Mucosa of rectum (tissue), 2 donors: ENCODE data around the gene HOXD8.

Experiments used
- H3K27ac ChIP-seq, 2 donors: one replicate each; pipeline ENCODE4 v1.7.0; 2013; ENCODE audit warnings: inconsistent platforms in 2 of 2, low read depth in 2 of 2, low read length in 2 of 2
- H3K27me3 ChIP-seq, 2 donors: one replicate each; pipeline ENCODE4 v1.7.0; 2013; ENCODE audit warnings: low read length in 2 of 2; ENCODE audit not compliant: control insufficient read depth in 2 of 2, insufficient read depth in 2 of 2
- H3K36me3 ChIP-seq, 2 donors: one replicate each; pipeline ENCODE4 v1.7.0; 2013; ENCODE audit warnings: low read length in 2 of 2; ENCODE audit not compliant: control insufficient read depth in 2 of 2, insufficient read depth in 2 of 2
- H3K4me1 ChIP-seq, 2 donors: one replicate each; pipeline ENCODE4 v1.7.0; 2013; ENCODE audit warnings: low read length in 2 of 2, mild to moderate bottlenecking in 1 of 2; ENCODE audit not compliant: control insufficient read depth in 2 of 2, insufficient read depth in 2 of 2
- H3K4me3 ChIP-seq, 2 donors: one replicate each; pipeline ENCODE4 v1.7.0; 2013; ENCODE audit warnings: low read length in 2 of 2
- H3K9ac ChIP-seq, 2 donors: one replicate each; pipeline ENCODE4 v1.7.0; 2013; ENCODE audit warnings: low read length in 2 of 2, low read depth in 1 of 2, mild to moderate bottlenecking in 1 of 2
- H3K9me3 ChIP-seq, 2 donors: one replicate each; pipeline ENCODE4 v1.7.0; 2013; ENCODE audit warnings: low read length in 2 of 2; ENCODE audit not compliant: control insufficient read depth in 2 of 2
- donor health status: healthy.
- donor health status: Normal muscosa, but diverticular disease.

Gene HOXD8

DNA sequence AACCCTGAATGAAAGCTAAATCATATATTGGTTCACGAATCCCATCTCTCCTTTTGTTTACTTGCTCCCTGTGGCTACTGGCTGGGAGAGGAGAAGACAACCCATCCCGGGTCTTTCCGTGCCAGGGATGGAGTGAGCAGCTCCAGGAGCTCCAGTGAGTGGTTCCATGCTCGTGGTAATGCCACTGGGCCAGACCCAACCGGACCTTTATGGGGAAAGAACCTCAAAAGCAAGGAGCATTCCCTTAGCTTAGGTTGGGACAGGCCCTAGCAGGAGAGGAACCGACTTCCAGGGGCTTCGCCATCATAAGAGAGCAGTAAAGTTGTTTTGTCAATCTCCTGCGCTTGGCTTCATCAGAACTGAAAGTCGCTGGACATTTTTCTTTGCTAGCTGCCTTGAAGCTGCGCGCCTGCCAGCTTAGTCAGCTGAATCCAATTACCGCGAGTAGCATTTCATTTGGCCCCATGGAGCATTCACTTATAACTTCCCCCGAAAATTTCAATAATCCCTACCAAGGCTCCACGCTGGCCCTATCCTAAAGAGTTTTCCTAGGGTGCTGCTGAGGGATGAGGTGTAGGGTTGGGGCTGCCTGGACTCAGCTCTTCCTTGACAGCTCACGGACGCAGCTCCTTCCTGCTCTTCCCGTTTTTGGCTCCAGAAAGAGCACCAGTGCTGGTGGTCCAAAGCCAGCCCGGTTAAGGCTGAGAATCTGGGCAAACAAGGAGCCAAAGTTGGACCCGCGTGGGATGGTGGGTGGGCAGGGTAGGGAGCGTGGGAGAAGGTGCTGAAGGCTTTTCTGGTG is 32.5 kb downstream of the HOXD8 start:
- H3K27ac ChIP-seq: no peak overlapping the region
- H3K4me3 ChIP-seq: peak overlapping the region in 1 of 2 donors; percentile 20
- H3K27me3 ChIP-seq: peaks cover 0 to 22% of the 10 kb centered on the region in 2 donors
- no peaks in the 10 kb centered on the region for H3K36me3 ChIP-seq
- H3K9me3 ChIP-seq: no peaks in the 10 kb centered on the region
- no peak overlapping the region for H3K9ac ChIP-seq
- H3K4me1 ChIP-seq: peaks cover 0 to 3% of the 10 kb centered on the region in 2 donors

DNA sequence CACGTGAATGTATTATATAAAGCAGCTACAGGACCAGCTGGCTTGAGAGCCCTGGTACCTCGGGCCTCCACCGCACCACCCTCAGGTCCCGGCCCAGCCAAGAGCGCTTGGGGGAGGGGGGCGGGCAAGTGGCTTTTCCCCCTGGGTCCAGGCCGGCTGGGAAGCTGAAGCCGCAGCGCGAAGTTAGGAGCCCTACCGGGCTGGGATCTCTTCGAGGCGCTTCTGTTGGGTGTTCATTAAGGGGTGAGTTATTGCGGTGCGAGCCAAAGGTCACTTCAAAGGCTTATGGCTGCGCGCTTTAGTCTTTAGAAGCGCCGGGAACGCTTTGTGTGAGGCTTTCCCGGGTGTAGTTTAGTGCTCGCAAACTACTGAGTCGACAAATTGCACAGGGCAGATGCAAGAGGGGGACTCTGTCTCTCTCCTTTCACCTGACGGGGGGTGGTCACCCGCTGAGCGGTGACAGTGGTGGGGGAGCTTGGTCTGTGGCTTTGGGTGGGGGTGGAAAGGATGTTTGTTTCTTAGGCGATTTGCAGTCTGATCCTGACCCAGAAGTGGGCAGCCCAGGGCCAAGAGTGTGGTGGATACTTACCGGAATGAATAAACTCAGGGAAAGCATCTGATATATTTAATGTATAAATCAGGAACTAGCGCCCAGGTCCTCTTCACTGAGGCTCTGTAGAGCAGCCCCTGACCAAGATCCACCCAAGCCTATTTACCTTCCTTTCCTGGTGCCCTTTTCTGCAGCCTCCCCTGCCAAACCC is 33.6 kb downstream of the HOXD8 start:
- peaks cover 0 to 21% of the 10 kb centered on the region in 2 donors for H3K27me3 ChIP-seq
- H3K9me3 ChIP-seq: no peaks in the 10 kb centered on the region
- peaks cover 0 to 3% of the 10 kb centered on the region in 2 donors for H3K4me1 ChIP-seq
- no peaks in the 10 kb centered on the region for H3K36me3 ChIP-seq
- peak overlapping the region in 1 of 2 donors; percentile 31 for H3K4me3 ChIP-seq
- no peak overlapping the region for H3K9ac ChIP-seq
- no peak overlapping the region for H3K27ac ChIP-seq

DNA sequence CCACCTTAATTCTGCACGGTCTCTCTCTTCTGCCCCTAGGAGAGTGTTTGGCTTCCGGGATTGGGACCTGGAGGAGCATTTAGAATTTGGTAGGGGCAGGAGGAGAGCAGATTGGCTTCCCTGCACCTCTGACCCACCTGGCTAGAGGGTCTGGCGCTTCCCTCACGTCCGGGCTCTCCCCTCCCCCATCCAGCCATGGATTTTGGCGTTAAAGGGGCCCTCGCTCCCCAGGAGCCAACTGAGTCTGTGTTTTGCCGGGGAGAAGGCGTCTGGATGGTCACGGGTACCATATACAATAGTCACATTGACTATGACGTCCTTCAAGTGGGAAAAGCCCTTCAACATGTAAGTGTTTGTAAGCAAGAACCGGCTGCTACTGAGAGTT is 34.2 kb downstream of the HOXD8 start:
- Histone ChIP-seq H3K9me3 (no peaks in the 10 kb centered on the region), H3K27me3 (peaks cover 0 to 18% of the 10 kb centered on the region in 2 donors), H3K27ac (no peak overlapping the region)

DNA sequence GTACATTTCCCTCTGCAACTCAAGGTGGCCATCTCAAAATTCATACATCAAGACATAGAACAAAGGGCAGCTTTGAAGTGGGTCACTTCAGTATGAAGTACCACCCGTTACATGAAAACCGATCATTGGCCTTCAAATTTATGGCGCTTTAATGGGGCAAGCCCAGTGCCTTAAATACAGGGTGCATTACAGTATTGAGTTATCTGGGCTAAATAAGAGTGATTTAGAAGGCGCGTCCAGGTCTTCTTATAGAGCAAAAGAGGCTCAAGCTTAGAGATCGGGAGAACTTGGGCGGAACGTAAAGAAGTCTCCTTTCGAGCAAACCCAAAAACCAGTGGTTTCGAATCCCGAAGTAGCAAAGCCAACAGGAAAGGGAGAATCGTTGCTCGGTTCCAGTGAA is 34.7 kb downstream of the HOXD8 start:
- no peak overlapping the region for H3K9ac ChIP-seq
- no peak overlapping the region for H3K27ac ChIP-seq
- no peaks in the 10 kb centered on the region for H3K9me3 ChIP-seq
- H3K4me1 ChIP-seq: peaks cover 0 to 3% of the 10 kb centered on the region in 2 donors
- no peaks in the 10 kb centered on the region for H3K36me3 ChIP-seq
- peaks cover 0 to 18% of the 10 kb centered on the region in 2 donors for H3K27me3 ChIP-seq
- H3K4me3 ChIP-seq: no peak overlapping the region

More for the DNA sequence above, 34.2 kb downstream of the HOXD8 start:
- H3K4me1 ChIP-seq: peaks cover 0 to 3% of the 10 kb centered on the region in 2 donors
- no peaks in the 10 kb centered on the region for H3K36me3 ChIP-seq
- H3K4me3 ChIP-seq: no peak overlapping the region
- no peak overlapping the region for H3K9ac ChIP-seq

DNA sequence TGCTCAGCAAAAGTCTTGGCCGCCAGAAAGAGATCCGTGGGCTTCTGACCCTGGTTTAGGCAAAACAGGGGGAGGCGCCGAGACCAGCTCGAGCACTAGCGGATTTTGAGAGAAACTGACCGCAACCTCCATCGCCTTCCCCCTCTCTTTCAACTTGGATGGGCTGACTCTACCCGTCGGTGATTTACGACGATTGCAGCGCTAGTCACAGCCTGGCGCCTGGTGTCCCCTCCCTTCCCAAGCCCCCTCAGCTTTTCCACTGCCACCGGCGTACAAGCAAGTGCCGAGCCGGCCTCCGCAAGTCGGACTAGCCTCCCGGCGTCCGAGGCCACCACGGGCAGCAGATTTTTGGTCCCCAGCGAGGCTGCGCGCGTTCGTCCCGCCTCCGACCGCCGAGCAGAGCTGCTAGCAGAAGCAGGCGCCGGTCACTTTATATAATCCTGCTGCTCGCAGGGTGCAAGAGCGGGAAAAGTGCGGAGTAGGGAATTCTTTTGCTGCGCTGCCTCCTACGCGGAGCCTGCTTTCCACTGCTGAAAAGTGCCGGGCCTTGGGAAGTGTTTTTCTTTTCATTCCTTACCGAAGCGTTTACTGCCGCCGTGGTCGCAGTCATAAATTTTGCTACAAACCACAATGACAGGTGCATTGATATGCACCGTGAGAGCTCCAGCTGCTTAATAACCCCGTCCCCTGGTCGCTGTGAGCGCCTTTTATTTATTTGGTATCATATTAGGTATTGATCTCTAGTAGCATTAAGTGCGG is 35.3 kb downstream of the HOXD8 start:
- peaks cover 0 to 3% of the 10 kb centered on the region in 2 donors for H3K4me1 ChIP-seq
- no peak overlapping the region for H3K27ac ChIP-seq
- no peaks in the 10 kb centered on the region for H3K9me3 ChIP-seq
- no peaks in the 10 kb centered on the region for H3K36me3 ChIP-seq
- H3K27me3 ChIP-seq: peaks cover 0 to 18% of the 10 kb centered on the region in 2 donors
- no peak overlapping the region for H3K4me3 ChIP-seq
- no peak overlapping the region for H3K9ac ChIP-seq

DNA sequence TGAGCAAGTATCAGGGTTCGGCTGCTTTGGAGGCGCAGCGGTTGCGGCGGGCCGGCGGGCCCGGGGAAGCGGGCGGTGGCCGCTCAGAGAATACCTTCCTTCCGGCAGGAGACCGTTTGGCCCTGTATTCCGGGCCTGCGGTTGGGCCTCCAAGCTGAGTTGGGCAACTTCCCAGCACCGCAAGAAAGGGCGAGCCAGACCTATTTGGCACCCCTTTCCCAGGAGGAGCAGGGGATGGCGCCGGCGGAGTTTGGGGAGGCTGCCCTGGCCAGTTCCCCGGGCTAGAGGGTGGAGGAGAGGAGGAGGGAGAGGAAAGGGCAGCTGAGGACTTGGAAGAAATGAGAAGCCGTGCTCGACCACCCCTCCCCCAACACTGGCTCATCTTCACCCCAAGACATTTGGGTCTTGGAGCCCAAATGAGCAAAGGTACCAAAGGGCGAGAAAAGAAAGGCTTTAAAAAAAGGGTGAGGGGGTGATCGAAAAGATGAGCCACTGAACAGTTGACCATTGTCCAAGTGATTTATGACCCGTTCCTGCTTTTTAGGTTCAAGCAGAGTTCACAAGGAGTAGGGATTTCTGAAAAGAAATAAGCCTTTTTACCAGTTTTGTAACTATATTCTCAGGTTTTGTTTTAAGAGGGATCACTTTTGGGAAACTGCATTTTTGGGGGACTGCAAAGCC is 36.0 kb downstream of the HOXD8 start:
- Histone ChIP-seq H3K4me3 (no peak overlapping the region), H3K36me3 (no peaks in the 10 kb centered on the region), H3K27me3 (peaks cover 0 to 16% of the 10 kb centered on the region in 2 donors), H3K4me1 (peaks cover 0 to 1% of the 10 kb centered on the region in 2 donors), H3K9ac (no peak overlapping the region), H3K9me3 (no peaks in the 10 kb centered on the region), H3K27ac (no peak overlapping the region)

DNA sequence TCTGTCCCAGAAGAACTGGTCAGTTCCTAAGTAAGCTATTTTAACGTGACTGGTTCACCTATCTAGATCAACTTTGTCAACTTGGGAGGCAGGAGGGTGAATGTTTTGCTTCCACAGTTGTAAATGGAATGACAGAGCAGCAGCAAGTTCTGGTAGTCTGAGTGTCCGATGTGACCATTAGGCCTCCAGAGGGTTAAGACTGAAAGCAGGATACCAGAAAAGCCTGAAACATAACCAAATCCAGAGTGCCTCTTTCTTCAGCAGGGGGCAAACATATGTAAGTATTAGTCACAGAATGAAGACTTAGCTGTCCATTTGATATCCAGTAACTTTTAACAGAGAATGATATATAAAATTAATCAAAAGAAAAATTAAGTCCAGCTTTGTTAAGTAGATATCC is 36.8 kb downstream of the HOXD8 start:
- no peaks in the 10 kb centered on the region for H3K36me3 ChIP-seq
- H3K9me3 ChIP-seq: no peaks in the 10 kb centered on the region
- peaks cover 0 to 16% of the 10 kb centered on the region in 2 donors for H3K27me3 ChIP-seq
- no peak overlapping the region for H3K27ac ChIP-seq
- H3K4me1 ChIP-seq: peaks cover 4 to 7% of the 10 kb centered on the region in 2 donors
- no peak overlapping the region for H3K9ac ChIP-seq
- no peak overlapping the region for H3K4me3 ChIP-seq

DNA sequence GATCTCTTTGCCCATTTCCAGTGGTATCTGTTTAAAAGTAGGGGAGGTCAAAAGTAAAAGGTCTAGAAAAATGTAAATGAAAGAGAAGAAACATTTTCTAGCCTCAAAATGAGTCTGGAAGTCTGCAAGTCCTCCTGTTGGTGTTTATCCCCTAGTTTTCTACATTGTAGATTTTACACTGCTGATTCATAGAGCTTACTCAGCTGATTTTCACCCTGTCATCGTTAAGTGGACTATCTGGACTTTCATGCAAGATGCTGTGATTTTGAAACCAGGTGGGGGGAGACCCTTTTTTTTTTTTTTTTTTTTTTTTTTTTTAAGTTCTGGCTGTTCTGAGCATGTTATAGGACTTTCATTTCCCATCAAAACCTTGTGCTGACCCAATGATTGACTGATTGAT is 37.9 kb downstream of the HOXD8 start:
- H3K4me1 ChIP-seq: peaks cover 4 to 7% of the 10 kb centered on the region in 2 donors
- no peak overlapping the region for H3K9ac ChIP-seq
- no peaks in the 10 kb centered on the region for H3K36me3 ChIP-seq
- no peak overlapping the region for H3K4me3 ChIP-seq
- H3K27ac ChIP-seq: no peak overlapping the region
- no peaks in the 10 kb centered on the region for H3K9me3 ChIP-seq
- peaks cover 4 to 10% of the 10 kb centered on the region in 2 donors for H3K27me3 ChIP-seq

DNA sequence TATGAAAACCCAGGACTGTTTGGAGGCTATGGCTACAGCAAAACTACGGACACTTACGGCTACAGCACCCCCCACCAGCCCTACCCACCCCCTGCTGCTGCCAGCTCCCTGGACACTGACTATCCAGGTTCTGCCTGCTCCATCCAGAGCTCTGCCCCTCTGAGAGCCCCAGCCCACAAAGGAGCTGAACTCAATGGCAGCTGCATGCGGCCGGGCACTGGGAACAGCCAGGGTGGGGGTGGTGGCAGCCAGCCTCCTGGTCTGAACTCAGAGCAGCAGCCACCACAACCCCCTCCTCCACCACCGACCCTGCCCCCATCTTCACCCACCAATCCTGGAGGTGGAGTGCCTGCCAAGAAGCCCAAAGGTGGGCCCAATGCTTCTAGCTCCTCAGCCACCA is 39.7 kb downstream of the HOXD8 start:
- peaks cover 4 to 7% of the 10 kb centered on the region in 2 donors for H3K27me3 ChIP-seq
- no peak overlapping the region for H3K27ac ChIP-seq
- H3K9me3 ChIP-seq: no peaks in the 10 kb centered on the region
- no peak overlapping the region for H3K4me3 ChIP-seq
- no peak overlapping the region for H3K9ac ChIP-seq
- H3K4me1 ChIP-seq: peaks cover 7 to 9% of the 10 kb centered on the region in 2 donors
- no peaks in the 10 kb centered on the region for H3K36me3 ChIP-seq
